Spinal cord (tissue), 10 donors: Measurements from ENCODE around the gene CLIC5. TPM values are rescaled to one million over a fixed set of nuclear protein-coding genes. Genes with fewer than 3 reads are reported as not detected.

ENCODE experiments used
- DNase-seq, 6 donors: peaks; one replicate each; pipeline versions ENCODE4 v3.0.0 to v3.0.0-alpha.2; 2013 to 2015; ENCODE audit warnings: low spot score in 6 of 6, low read depth in 4 of 6
- H3K27ac ChIP-seq: one replicate; pipeline ENCODE4 v1.5.1; 2013; ENCODE audit warnings: low read depth, low read length, control low read depth
- H3K27me3 ChIP-seq: one replicate; pipeline ENCODE4 v1.6.1; 2013; ENCODE audit warnings: low read length; ENCODE audit not compliant: control insufficient read depth, insufficient read depth
- H3K36me3 ChIP-seq: one replicate; pipeline ENCODE4 v1.6.1; 2013; ENCODE audit warnings: low read length; ENCODE audit not compliant: control insufficient read depth, insufficient read depth
- H3K4me1 ChIP-seq: one replicate; pipeline ENCODE4 v1.6.1; 2013; ENCODE audit warnings: low read length; ENCODE audit not compliant: control insufficient read depth, insufficient read depth
- H3K4me3 ChIP-seq: one replicate; pipeline ENCODE4 v1.5.1; 2013; ENCODE audit warnings: low read depth, low read length, control low read depth
- H3K9me3 ChIP-seq: one replicate; pipeline ENCODE4 v1.6.1; 2013; ENCODE audit warnings: low read length; ENCODE audit not compliant: control insufficient read depth, insufficient read depth
- WGBS: methylation state at CpG from one replicate; pipeline ENCODE4 v1.1.5; 2013; ENCODE audit warnings: missing lambda C conversion rate; ENCODE audit not compliant: insufficient coverage; 5-methylcytosine and 5-hydroxymethylcytosine counted together
- polyA plus RNA-seq, 2 donors: library from polyadenylated mRNA; unstranded; fragments of 120-200 nt; gene quantifications; one replicate each; pipeline ENCODE4 v1.2.1, GENCODE V29; 2013; ENCODE audit not compliant: insufficient read length in 2 of 2
- small RNA-seq: library from RNA; depleted of rRNA; stranded (forward); fragments of <200 nt; gene quantifications from one replicate; pipeline ENCODE3, GENCODE V24; 2014; ENCODE audit warnings: low replicate concordance
- total RNA-seq, 2 donors: library from RNA; depleted of rRNA in 1 of 2; stranded (reverse); fragments of 120-200 nt in 1 of 2; fragments of >200 nt in 1 of 2; gene quantifications; one replicate each; pipeline versions ENCODE4 v1.2.3 to v1.2.4, GENCODE V29; 2013 to 2014
- donor health status: healthy.

CLIC5 gene
- total and polyA plus RNA-seq, 4 donors: 2.7 to 10.1 (median 5.8) TPM

DNA sequence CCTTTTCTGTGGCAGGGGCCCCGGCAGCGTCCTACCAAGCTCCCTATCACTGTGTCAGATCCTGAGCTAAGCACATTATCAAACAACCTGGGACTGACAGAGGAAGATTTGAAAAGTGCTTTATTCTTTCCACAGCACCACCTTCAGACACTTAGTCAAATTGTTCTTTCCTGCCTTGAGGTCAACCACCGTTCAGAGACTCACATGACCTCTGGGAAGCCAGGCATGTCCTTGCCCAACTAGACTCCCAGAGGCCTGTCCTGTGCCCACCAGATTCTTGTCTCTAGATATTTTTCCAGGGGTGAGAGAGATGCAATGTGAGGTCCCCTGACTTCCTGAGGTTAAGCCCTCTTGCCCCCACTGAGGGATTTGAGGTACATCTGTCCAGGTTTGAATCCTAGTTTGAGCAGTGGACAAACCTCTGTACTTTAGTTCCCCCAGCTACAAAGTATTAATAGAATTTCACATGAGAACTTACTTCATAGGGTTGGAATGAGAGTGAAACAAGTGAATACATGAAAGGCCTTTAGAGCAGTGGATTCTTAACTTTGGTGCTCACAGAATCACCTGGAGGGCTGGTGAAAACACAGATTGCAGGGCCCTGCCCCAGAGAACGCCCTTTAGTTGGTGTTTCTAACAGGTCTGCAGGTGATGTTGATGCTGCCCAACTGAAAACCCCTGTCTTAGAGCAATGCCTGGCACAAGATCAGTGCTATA lies 179.8 kb downstream of the CLIC5 start:
- DNase-seq: no peak
- WGBS: 83% methylated on average over 4 of the region's 4 CpGs
- Histone ChIP-seq H3K27ac (no peak overlapping the region), H3K27me3 (no peaks in the 10 kb centered on the region), H3K36me3 (no peaks in the 10 kb centered on the region), H3K4me3 (no peak overlapping the region), H3K9me3 (no peaks in the 10 kb centered on the region), H3K4me1 (no peaks in the 10 kb centered on the region)

DNA sequence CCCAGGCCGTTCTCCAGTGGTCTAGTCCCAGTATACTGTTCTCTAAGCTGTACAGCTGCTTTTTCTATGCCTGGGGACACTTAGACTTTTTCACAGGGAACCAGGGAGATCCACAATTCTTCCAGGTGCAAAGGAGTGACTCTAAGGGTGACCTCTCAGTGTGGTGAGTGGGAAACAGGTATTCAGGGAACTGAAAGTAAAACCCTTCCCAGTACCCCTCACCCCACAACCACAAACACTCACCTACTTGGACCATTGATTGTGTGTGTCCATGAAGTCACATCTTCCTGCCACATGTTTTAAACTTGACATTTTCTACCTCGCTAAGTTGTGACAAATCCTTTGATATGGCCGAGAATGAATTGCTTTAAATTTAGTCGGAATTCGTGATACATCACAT lies 183.6 kb downstream of the CLIC5 start:
- Histone ChIP-seq H3K27me3 (no peaks in the 10 kb centered on the region), H3K4me3 (no peak overlapping the region), H3K36me3 (no peaks in the 10 kb centered on the region), H3K27ac (no peak overlapping the region), H3K4me1 (no peaks in the 10 kb centered on the region), H3K9me3 (no peaks in the 10 kb centered on the region)
- 67% methylated on average over 1 of the region's 5 CpGs for WGBS
- DNase-seq: no peak

Small RNA genes lying within 50 kb of the gene (small RNA-seq; reads per million reads assigned to genes)
- not detected for gene RNU6-754P

Other genes with a start within 250 kb of the CLIC5 start
- 10 to 100 TPM; 10.8 to 34.8 TPM for gene ENPP4, start 114.1 kb upstream of the CLIC5 start, total RNA-seq
- gene ENPP4, start 114.1 kb upstream of the CLIC5 start, polyA plus RNA-seq: 10 to 100 TPM in 1 of 2 donors, 1 to 10 TPM in 1; 9.4 to 16.0 TPM
- gene ENPP5, start 155.1 kb upstream of the CLIC5 start, total RNA-seq: 10 to 100 TPM in 1 of 2 donors, 1 to 10 TPM in 1; 3.8 to 14.2 TPM
- gene ENPP5, start 155.1 kb upstream of the CLIC5 start, polyA plus RNA-seq: 1 to 10 TPM; 4.0 to 5.6 TPM